Caco-2 (cell line): Measurements from ENCODE around the gene CAMKK1. TPM values are rescaled to one million over a fixed set of nuclear protein-coding genes. Genes with fewer than 3 reads are reported as not detected.

ENCODE experiments used
- BruUV-seq: library from RNA; stranded (reverse); fragments of 400-500 nt; replicated peaks from 2 replicates; lab custom pipeline; 2021; lab: Mats Ljungman, UMichigan
- CTCF ChIA-PET: fragments of 300-600 bp; sonication (Branson Sonifier 250); formaldehyde crosslinking; loops from one replicate; lab custom pipeline; 2022; ENCODE audit warnings: antibody characterized with exemption; lab: Charles Lee
- POLR2A ChIA-PET: fragments of 300-600 bp; sonication (Branson Sonifier 250); formaldehyde crosslinking; loops from one replicate; lab custom pipeline; 2022; ENCODE audit warnings: antibody characterized with exemption; lab: Charles Lee
- DNase-seq, 2 experiments: peaks; one replicate each; pipeline versions ENCODE4 v3.0.0 to v3.0.0-alpha.2; 2020 to 2022
- H3K27me3 ChIP-seq: replicated peaks from 2 replicates; pipeline ENCODE4 v1.6.0; 2011; ENCODE audit warnings: low read length; ENCODE audit not compliant: control insufficient read depth, insufficient read depth
- H3K36me3 ChIP-seq: 2 replicates; pipeline ENCODE4 v1.5.1; 2011; ENCODE audit warnings: low read length; ENCODE audit not compliant: control insufficient read depth, insufficient read depth
- H3K4me1 ChIP-seq: fragments of 250-450 bp; sonication (Bioruptor Pico); 2 replicates; pipeline ENCODE4 v1.5.1; 2020; ENCODE audit warnings: mild to moderate bottlenecking
- H3K4me3 ChIP-seq: 2 replicates; pipeline ENCODE4 v1.5.1; 2011; ENCODE audit warnings: low read depth, mild to moderate bottlenecking, control low read depth, low read length
- H3K9me3 ChIP-seq: fragments of 250-450 bp; sonication (Bioruptor Pico); 2 replicates; pipeline ENCODE4 v1.5.1; 2020; ENCODE audit warnings: mild to moderate bottlenecking, moderate library complexity
- H3K27ac Mint-ChIP-seq: one replicate; pipeline ENCODE4 v1.8.0; 2022; ENCODE audit warnings: mixed read lengths; ENCODE audit not compliant: unreplicated experiment
- H3K27me3 Mint-ChIP-seq: one replicate; pipeline ENCODE4 v1.8.0; 2022; ENCODE audit warnings: mixed read lengths; ENCODE audit not compliant: insufficient read depth, unreplicated experiment
- H3K36me3 Mint-ChIP-seq: one replicate; pipeline ENCODE4 v1.8.0; 2022; ENCODE audit warnings: mild to moderate bottlenecking, mixed read lengths; ENCODE audit not compliant: insufficient read depth, unreplicated experiment
- H3K4me1 Mint-ChIP-seq: one replicate; pipeline ENCODE4 v1.8.0; 2022; ENCODE audit warnings: low read depth, mixed read lengths; ENCODE audit not compliant: unreplicated experiment
- H3K4me3 Mint-ChIP-seq: one replicate; pipeline ENCODE4 v1.8.0; 2022; ENCODE audit warnings: mild to moderate bottlenecking, moderate library complexity, mixed read lengths; ENCODE audit not compliant: unreplicated experiment
- H3K9me3 Mint-ChIP-seq: one replicate; pipeline ENCODE4 v1.8.0; 2022; ENCODE audit warnings: mixed read lengths; ENCODE audit not compliant: unreplicated experiment
- intact Hi-C: fragments of 100-400 bp; cut with micrococcal nuclease; formaldehyde crosslinking; loops from one replicate; pipeline ENCODE4 v1.10.0; 2022; ENCODE audit not compliant: unreplicated experiment
- total RNA-seq: library from RNA; stranded (reverse); gene quantifications from 2 replicates; pipeline ENCODE4 v1.2.3, GENCODE V29; 2022
- TF ChIP-seq, protein P1 (sequence below), 2 experiments: fragments of 200-600 bp in 1 of 2; IDR thresholded peaks; 1 replicate in 1 of 2; 2 replicates in 1 of 2; pipeline versions ENCODE4 v1.5.1 to v1.8.0; 2011 to 2022; ENCODE audit warnings: antibody characterized with exemption in 1 of 2, control low read depth in 1 of 2, inconsistent platforms in 1 of 2, low read depth in 1 of 2, low read length in 1 of 2, mild to moderate bottlenecking in 1 of 2, moderate library complexity in 1 of 2; ENCODE audit not compliant: insufficient read depth in 1 of 2, severe bottlenecking in 1 of 2, unreplicated experiment in 1 of 2

The CAMKK1 gene
- total RNA-seq, 1 experiment from 2014 or later: 1.9 TPM

DNA sequence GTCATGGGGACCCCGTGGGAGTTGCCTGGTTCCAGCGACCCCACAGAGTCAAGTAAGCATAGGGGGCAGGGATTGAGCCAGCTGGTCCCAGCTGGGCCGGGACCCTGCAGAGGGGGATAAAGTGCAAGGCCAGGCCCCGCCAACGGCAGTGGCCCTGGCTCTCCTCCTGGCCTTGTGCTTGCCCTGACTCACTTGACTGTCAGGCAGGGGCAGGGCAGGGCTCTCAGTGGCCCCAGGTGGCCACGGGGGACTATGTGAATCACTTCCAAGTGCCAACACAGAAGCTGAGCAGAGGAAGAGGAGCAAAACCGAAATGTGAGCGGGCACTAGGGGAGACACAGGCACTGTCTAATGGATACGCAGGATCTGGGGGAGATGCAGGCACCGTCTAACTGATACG is 25.2 kb downstream of the CAMKK1 start:
- H3K9me3 ChIP-seq: no peaks in the 10 kb centered on the region
- no peaks in the 10 kb centered on the region for H3K36me3 Mint-ChIP-seq
- H3K27ac Mint-ChIP-seq: no peak overlapping the region
- no peaks in the 10 kb centered on the region for H3K27me3 Mint-ChIP-seq
- DNase-seq: no peak
- TF ChIP-seq, protein P1, sequence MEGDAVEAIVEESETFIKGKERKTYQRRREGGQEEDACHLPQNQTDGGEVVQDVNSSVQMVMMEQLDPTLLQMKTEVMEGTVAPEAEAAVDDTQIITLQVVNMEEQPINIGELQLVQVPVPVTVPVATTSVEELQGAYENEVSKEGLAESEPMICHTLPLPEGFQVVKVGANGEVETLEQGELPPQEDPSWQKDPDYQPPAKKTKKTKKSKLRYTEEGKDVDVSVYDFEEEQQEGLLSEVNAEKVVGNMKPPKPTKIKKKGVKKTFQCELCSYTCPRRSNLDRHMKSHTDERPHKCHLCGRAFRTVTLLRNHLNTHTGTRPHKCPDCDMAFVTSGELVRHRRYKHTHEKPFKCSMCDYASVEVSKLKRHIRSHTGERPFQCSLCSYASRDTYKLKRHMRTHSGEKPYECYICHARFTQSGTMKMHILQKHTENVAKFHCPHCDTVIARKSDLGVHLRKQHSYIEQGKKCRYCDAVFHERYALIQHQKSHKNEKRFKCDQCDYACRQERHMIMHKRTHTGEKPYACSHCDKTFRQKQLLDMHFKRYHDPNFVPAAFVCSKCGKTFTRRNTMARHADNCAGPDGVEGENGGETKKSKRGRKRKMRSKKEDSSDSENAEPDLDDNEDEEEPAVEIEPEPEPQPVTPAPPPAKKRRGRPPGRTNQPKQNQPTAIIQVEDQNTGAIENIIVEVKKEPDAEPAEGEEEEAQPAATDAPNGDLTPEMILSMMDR (IDR thresholded peaks at IDR 0.05; ENCODE audit: insufficient read depth in 1 of 2, low read depth in 1 of 2, low read length in 1 of 2, severe bottlenecking in 1 of 2, unreplicated experiment in 1 of 2): no peak
- POLR2A ChIA-PET: no interaction called here
- no peak overlapping the region for H3K4me3 ChIP-seq
- H3K4me1 ChIP-seq: no peaks in the 10 kb centered on the region
- no peak overlapping the region for H3K4me3 Mint-ChIP-seq
- H3K9me3 Mint-ChIP-seq: no peaks in the 10 kb centered on the region
- H3K36me3 ChIP-seq: no peaks in the 10 kb centered on the region
- no peaks in the 10 kb centered on the region for H3K27me3 ChIP-seq
- intact Hi-C loops: no loop called here
- CTCF ChIA-PET: no interaction called here
- H3K4me1 Mint-ChIP-seq: no peaks in the 10 kb centered on the region
- BruUV-seq: no TSS peak

DNA sequence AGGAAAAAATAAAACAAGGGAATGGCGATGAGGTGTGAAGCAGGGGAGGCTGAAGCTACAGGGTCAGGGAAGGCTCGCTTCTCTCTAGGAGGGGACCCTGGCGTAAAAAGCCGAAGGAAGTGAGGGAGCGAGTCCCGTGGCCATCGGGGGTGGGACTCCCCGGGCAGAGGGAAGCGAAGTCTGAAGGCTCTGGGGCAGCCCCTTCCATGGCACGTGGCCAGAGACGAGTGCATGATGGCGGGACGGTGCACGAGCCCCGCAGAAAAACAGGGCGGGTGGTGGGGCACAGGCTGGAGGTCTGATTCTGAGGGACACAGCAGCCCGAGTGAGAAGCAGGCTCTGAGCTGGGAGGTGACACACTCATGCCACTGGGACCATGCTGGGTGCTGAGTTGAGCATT is 25.7 kb downstream of the CAMKK1 start:
- Histone ChIP-seq H3K4me1 (no peaks in the 10 kb centered on the region), H3K36me3 (no peaks in the 10 kb centered on the region), H3K4me3 (no peak overlapping the region), H3K27me3 (no peaks in the 10 kb centered on the region), H3K9me3 (no peaks in the 10 kb centered on the region)
- no peaks in the 10 kb centered on the region for H3K9me3 Mint-ChIP-seq
- H3K4me1 Mint-ChIP-seq: no peaks in the 10 kb centered on the region
- H3K27ac Mint-ChIP-seq: no peak overlapping the region
- TF ChIP-seq, protein P1 (IDR thresholded peaks at IDR 0.05; ENCODE audit: insufficient read depth in 1 of 2, low read depth in 1 of 2, low read length in 1 of 2, severe bottlenecking in 1 of 2, unreplicated experiment in 1 of 2): no peak
- intact Hi-C loops: no loop called here
- H3K4me3 Mint-ChIP-seq: no peak overlapping the region
- CTCF ChIA-PET: interaction anchor here (0.7 kb wide), 1 partner anchor 23 kb away, joined by 4 read pairs; no protein-coding TSS in a partner anchor
- BruUV-seq: no TSS peak
- no peaks in the 10 kb centered on the region for H3K27me3 Mint-ChIP-seq
- no peak for DNase-seq
- no peaks in the 10 kb centered on the region for H3K36me3 Mint-ChIP-seq
- POLR2A ChIA-PET: no interaction called here

DNA sequence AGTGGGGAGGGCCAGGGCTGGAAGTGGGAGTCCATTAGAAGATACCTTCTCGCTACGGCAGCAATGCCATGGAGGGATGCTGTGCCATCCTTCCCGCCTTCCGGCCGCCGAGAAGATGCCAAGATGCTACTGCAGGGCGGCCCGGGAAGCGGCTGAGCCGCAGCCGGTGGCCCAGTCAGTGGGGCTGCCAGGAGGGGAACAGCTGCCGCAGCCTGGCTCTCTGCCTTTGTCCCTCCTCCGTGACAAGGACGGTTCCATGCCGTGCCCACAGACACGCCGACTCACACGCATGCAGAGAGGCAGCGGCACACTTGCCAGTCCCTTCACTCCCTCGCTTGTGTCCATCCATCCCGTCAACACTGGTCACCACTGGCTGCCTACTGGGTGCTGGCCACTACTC is 26.6 kb downstream of the CAMKK1 start:
- BruUV-seq: no TSS peak
- no peak overlapping the region for H3K4me3 Mint-ChIP-seq

More for the DNA sequence above, 26.6 kb downstream of the CAMKK1 start:
- POLR2A ChIA-PET: no interaction called here
- H3K27me3 Mint-ChIP-seq: no peaks in the 10 kb centered on the region
- H3K36me3 Mint-ChIP-seq: no peaks in the 10 kb centered on the region
- no peak overlapping the region for H3K27ac Mint-ChIP-seq
- Histone ChIP-seq H3K4me3 (no peak overlapping the region), H3K27me3 (no peaks in the 10 kb centered on the region), H3K4me1 (no peaks in the 10 kb centered on the region), H3K9me3 (no peaks in the 10 kb centered on the region), H3K36me3 (no peaks in the 10 kb centered on the region)
- intact Hi-C loops: no loop called here
- no peaks in the 10 kb centered on the region for H3K4me1 Mint-ChIP-seq
- DNase-seq: no peak
- CTCF ChIA-PET: interaction anchor here (0.7 kb wide), 2 partner anchors 9 to 23 kb away, joined by 4 read pairs; no protein-coding TSS in a partner anchor
- TF ChIP-seq, protein P1 (IDR thresholded peaks at IDR 0.05; ENCODE audit: insufficient read depth in 1 of 2, low read depth in 1 of 2, low read length in 1 of 2, severe bottlenecking in 1 of 2, unreplicated experiment in 1 of 2): no peak
- no peaks in the 10 kb centered on the region for H3K9me3 Mint-ChIP-seq
